Measurements from ENCODE around the gene PDLIM5.

The PDLIM5 gene

GRCh38 chr4:94523033-94523580, 71.4 kb downstream of the PDLIM5 start:
- Histone ChIP-seq H3K79me2 (ENCODE audit: insufficient read depth, low read length) (peaks cover 14% of the 10 kb centered on the region; the same call in 1 of the 2 replicates), H3K9ac (ENCODE audit: low read depth, low read length, poor library complexity, severe bottlenecking) (no peak overlapping the region), H3K4me2 (ENCODE audit: low read depth, low read length, poor library complexity, severe bottlenecking) (no peak overlapping the region), H3K9me3 (ENCODE audit: insufficient read depth, low read depth, low read length) (no peaks in the 10 kb centered on the region), H3K36me3 (ENCODE audit: insufficient read depth, low read length) (peaks cover 7% of the 10 kb centered on the region; the same call in 1 of the 2 replicates), H3K27me3 (ENCODE audit: insufficient read depth, low read length, poor library complexity, severe bottlenecking) (no peaks in the 10 kb centered on the region), H2AFZ (ENCODE audit: low read length) (no peak overlapping the region), H3K4me3 (ENCODE audit: low read length, poor library complexity, severe bottlenecking) (no peak overlapping the region), H4K20me1 (ENCODE audit: insufficient read depth, low read length, poor library complexity, severe bottlenecking) (peaks cover 5% of the 10 kb centered on the region), H3K4me1 (ENCODE audit: insufficient read depth, low read length, poor library complexity, severe bottlenecking) (peaks cover 23% of the 10 kb centered on the region), H3F3A (ENCODE audit: low read depth) (peaks cover 6% of the 10 kb centered on the region; the same call in 1 of the 2 replicates), H3K9me2 (replicated peaks; ENCODE audit: low read depth, low read length) (no peaks in the 10 kb centered on the region)
- TF ChIP-seq EZH2phosphoT487 (IDR thresholded peaks at IDR 0.05; ENCODE audit: borderline replicate concordance) (no peak), CTCF (conservative IDR thresholded peaks at IDR 0.05; ENCODE audit: low read length) (no peak)

DNA sequence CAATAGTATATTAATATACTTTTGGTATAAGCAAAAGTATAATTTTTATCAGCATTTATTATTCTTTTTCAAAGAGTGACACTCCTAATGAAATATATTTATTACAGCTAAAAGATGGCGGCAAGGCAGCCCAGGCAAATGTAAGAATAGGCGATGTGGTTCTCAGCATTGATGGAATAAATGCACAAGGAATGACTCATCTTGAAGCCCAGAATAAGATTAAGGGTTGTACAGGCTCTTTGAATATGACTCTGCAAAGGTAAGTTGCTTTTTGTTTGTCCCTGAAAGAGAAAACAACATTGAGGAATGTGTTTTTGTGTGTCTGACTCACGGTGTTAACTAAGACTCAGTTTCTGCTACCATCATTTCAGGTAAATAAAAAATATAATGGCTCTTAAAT, 71.9 kb downstream of the PDLIM5 start:
- no peak overlapping the region for H3K9ac ChIP-seq (ENCODE audit: low read depth, low read length, poor library complexity, severe bottlenecking)
- H2AFZ ChIP-seq (ENCODE audit: low read length): no peak overlapping the region
- TF ChIP-seq EZH2phosphoT487 (IDR thresholded peaks at IDR 0.05; ENCODE audit: borderline replicate concordance) (no peak), CTCF (conservative IDR thresholded peaks at IDR 0.05; ENCODE audit: low read length) (no peak)
- no peak overlapping the region for H3K4me3 ChIP-seq (ENCODE audit: low read length, poor library complexity, severe bottlenecking)
- H3K9me2 ChIP-seq (replicated peaks; ENCODE audit: low read depth, low read length): no peaks in the 10 kb centered on the region
- peaks cover 6% of the 10 kb centered on the region; the same call in 1 of the 2 replicates for H3F3A ChIP-seq (ENCODE audit: low read depth)
- no peaks in the 10 kb centered on the region for H3K27me3 ChIP-seq (ENCODE audit: insufficient read depth, low read length, poor library complexity, severe bottlenecking)
- peaks cover 14% of the 10 kb centered on the region; the same call in 1 of the 2 replicates for H3K79me2 ChIP-seq (ENCODE audit: insufficient read depth, low read length)
- H3K36me3 ChIP-seq (ENCODE audit: insufficient read depth, low read length): peaks cover 7% of the 10 kb centered on the region; the same call in 1 of the 2 replicates
- no peaks in the 10 kb centered on the region for H3K9me3 ChIP-seq (ENCODE audit: insufficient read depth, low read depth, low read length)
- H4K20me1 ChIP-seq (ENCODE audit: insufficient read depth, low read length, poor library complexity, severe bottlenecking): peaks cover 5% of the 10 kb centered on the region
- no peak overlapping the region for H3K4me2 ChIP-seq (ENCODE audit: low read depth, low read length, poor library complexity, severe bottlenecking)
- peaks cover 23% of the 10 kb centered on the region for H3K4me1 ChIP-seq (ENCODE audit: insufficient read depth, low read length, poor library complexity, severe bottlenecking)

DNA sequence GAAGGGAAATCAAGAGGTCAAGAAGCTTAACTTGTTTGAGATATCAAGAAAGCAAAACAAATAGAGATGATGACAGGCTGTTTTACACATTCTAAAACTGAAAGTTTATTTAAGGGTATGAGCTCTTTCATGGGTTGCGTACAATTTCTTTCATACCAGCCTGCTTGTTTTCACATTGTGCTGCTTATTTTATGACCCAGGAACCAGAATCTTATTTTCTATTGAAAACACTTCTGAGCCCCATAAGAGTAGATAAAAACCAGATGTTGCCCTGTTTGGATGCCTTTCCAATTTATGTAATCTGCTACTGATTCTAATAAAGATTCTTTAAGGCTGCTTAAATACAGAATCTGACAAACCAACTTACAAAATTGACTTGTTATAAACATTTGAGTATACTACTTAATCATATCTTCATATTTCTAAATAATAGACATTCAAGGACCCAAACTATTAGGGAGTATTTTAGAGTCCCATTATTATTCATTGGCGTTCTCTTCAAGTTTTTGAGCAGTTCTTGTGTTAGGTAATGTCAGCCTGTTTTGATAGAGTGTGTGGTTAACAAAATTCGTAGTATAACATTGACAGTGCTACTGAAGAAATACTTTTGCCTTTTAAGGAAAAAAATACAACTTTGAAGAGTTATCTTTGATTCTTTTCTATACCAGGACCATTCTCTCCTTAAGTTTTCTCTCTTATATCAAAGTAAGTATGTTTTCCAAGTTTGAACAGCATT, 74.4 kb downstream of the PDLIM5 start:
- Histone ChIP-seq H3K4me1 (ENCODE audit: insufficient read depth, low read length, poor library complexity, severe bottlenecking) (no peaks in the 10 kb centered on the region), H3K4me3 (ENCODE audit: low read length, poor library complexity, severe bottlenecking) (no peak overlapping the region), H3K79me2 (ENCODE audit: insufficient read depth, low read length) (peaks cover 4% of the 10 kb centered on the region; the same call in 1 of the 2 replicates), H3K9me3 (ENCODE audit: insufficient read depth, low read depth, low read length) (no peaks in the 10 kb centered on the region), H2AFZ (ENCODE audit: low read length) (no peak overlapping the region), H4K20me1 (ENCODE audit: insufficient read depth, low read length, poor library complexity, severe bottlenecking) (no peaks in the 10 kb centered on the region), H3K27me3 (ENCODE audit: insufficient read depth, low read length, poor library complexity, severe bottlenecking) (no peaks in the 10 kb centered on the region), H3K9me2 (replicated peaks; ENCODE audit: low read depth, low read length) (no peaks in the 10 kb centered on the region), H3K9ac (ENCODE audit: low read depth, low read length, poor library complexity, severe bottlenecking) (no peak overlapping the region), H3F3A (ENCODE audit: low read depth) (no peaks in the 10 kb centered on the region), H3K36me3 (ENCODE audit: insufficient read depth, low read length) (peaks cover 7% of the 10 kb centered on the region; the same call in 1 of the 2 replicates), H3K4me2 (ENCODE audit: low read depth, low read length, poor library complexity, severe bottlenecking) (no peak overlapping the region)
- no peak for TF ChIP-seq CTCF (conservative IDR thresholded peaks at IDR 0.05; ENCODE audit: low read length)
- no peak for TF ChIP-seq EZH2phosphoT487 (IDR thresholded peaks at IDR 0.05; ENCODE audit: borderline replicate concordance)
